Left cardiac atrium (tissue), 4 donors: Measurements from ENCODE around the gene MRPL20. TPM values are rescaled to one million over a fixed set of nuclear protein-coding genes. Genes with fewer than 3 reads are reported as not detected.

ENCODE experiments used
- ATAC-seq, 2 donors: fragments of 200-7000 bp; cut with Tn5 transposase; one replicate each; pipeline ENCODE4 v1.9.1; 2020; ENCODE audit warnings: mild to moderate bottlenecking in 2 of 2, moderate library complexity in 2 of 2
- DNase-seq: peaks from one replicate; pipeline ENCODE4 v3.0.0-alpha.2; 2020
- intact Hi-C, 2 donors: fragments of 100-400 bp; cut with DNase I; formaldehyde crosslinking; loops; one replicate each; pipeline versions ENCODE4 v1.14.1 to v1.15.1; 2022 to 2023
- total RNA-seq, 2 donors: library from RNA; stranded (reverse); fragmentation: NEBNext Ultra II Directional; extraction: Animal tissue kit (Norgen Biotek cat#: 25700); gene quantifications; one replicate each; pipeline ENCODE4 v1.2.1, GENCODE V29; 2021
- donor health status: DM: no; HTN: yes; CAD: no.
- donor health status: DM: no; HTN: yes; CAD: no; lungs with severe emphysema.
- donor health status: DM: yes; HTN: yes; CAD: no.
- donor health status: Dilated cardiomyopathy.

The MRPL20 gene
- total RNA-seq, 2 donors from 2014 or later = 112 to 134 TPM

- no peak for ATAC-seq
- intact Hi-C loops = no loop called here
- DNase-seq = no peak
Measured at GRCh38 chr1:1356796-1357401, 50.2 kb downstream of the MRPL20 start.

- no peak for DNase-seq
- ATAC-seq = no peak
- intact Hi-C loops = no loop called here
Measured at GRCh38 chr1:1356166-1356795, 50.8 kb downstream of the MRPL20 start.

- DNase-seq (no peak), ATAC-seq (no peak)
- intact Hi-C loops = no loop called here
Measured at GRCh38 chr1:1355416-1355815, 51.7 kb downstream of the MRPL20 start.

- DNase-seq (no peak), ATAC-seq (no peak)
- intact Hi-C loops = no loop called here
Measured at GRCh38 chr1:1354271-1355247, 52.5 kb downstream of the MRPL20 start.

GRCh38 chr1:1353389-1354151, 53.5 kb downstream of the MRPL20 start:
- intact Hi-C loops = no loop called here
- no peak for ATAC-seq
- DNase-seq = no peak

- DNase-seq = no peak
- ATAC-seq = no peak
- intact Hi-C loops = no loop called here
Measured at GRCh38 chr1:1352786-1353388, 54.2 kb downstream of the MRPL20 start.

Other genes with a start within 250 kb of the MRPL20 start
- gene TTLL10, start 233.4 kb downstream of the MRPL20 start, total RNA-seq = not detected
- gene TNFRSF18, start 200.7 kb downstream of the MRPL20 start, total RNA-seq = under 1 TPM in 1 of 2 donors, not detected in 1; 0.44 TPM
- 1 to 10 TPM; 1.2 to 1.6 TPM for gene TNFRSF4, start 193.1 kb downstream of the MRPL20 start, total RNA-seq
- gene SDF4, start 175.3 kb downstream of the MRPL20 start, total RNA-seq = 100 to 1,000 TPM; 132 to 173 TPM
- gene B3GALT6, start 175.1 kb downstream of the MRPL20 start, total RNA-seq = 10 to 100 TPM; 11.3 to 16.0 TPM
- gene C1QTNF12, start 160.6 kb downstream of the MRPL20 start, total RNA-seq = 1 to 10 TPM in 1 of 2 donors, not detected in 1; 1.5 TPM
- gene UBE2J2, start 133.4 kb downstream of the MRPL20 start, total RNA-seq = 10 to 100 TPM; 35.9 to 41.5 TPM
- 1 to 10 TPM; 3.5 to 4.1 TPM for gene SCNN1D, start 126.9 kb downstream of the MRPL20 start, total RNA-seq
- gene ACAP3, start 99.4 kb downstream of the MRPL20 start, total RNA-seq = 10 to 100 TPM; 36.2 to 46.7 TPM
- gene PUSL1, start 98.7 kb downstream of the MRPL20 start, total RNA-seq = 10 to 100 TPM; 11.4 to 12.2 TPM
- 10 to 100 TPM; 48.5 to 60.0 TPM for gene INTS11, start 82.6 kb downstream of the MRPL20 start, total RNA-seq
- 10 to 100 TPM; 31.8 to 32.5 TPM for gene CPTP, start 82.5 kb downstream of the MRPL20 start, total RNA-seq
- gene TAS1R3, start 76.0 kb downstream of the MRPL20 start, total RNA-seq = under 1 TPM; 0.44 to 0.65 TPM
- 10 to 100 TPM; 63.5 to 69.2 TPM for gene DVL1, start 57.9 kb downstream of the MRPL20 start, total RNA-seq
- 10 to 100 TPM; 38.3 to 44.3 TPM for gene MXRA8, start 48.7 kb downstream of the MRPL20 start, total RNA-seq
- 100 to 1,000 TPM; 184 to 199 TPM for gene AURKAIP1, start 32.1 kb downstream of the MRPL20 start, total RNA-seq
- 10 to 100 TPM; 56.0 to 89.0 TPM for gene CCNL2, start 8.0 kb downstream of the MRPL20 start, total RNA-seq
- 1 to 10 TPM; 2.2 to 3.0 TPM for gene ANKRD65, start 14.0 kb upstream of the MRPL20 start, total RNA-seq
- gene VWA1, start 28.4 kb upstream of the MRPL20 start, total RNA-seq = 10 to 100 TPM; 24.9 to 66.4 TPM
- 1 to 10 TPM; 1.7 to 2.4 TPM for gene ATAD3C, start 42.4 kb upstream of the MRPL20 start, total RNA-seq
- gene ATAD3B, start 64.5 kb upstream of the MRPL20 start, total RNA-seq = 1 to 10 TPM; 6.9 to 7.3 TPM
- gene ATAD3A, start 104.9 kb upstream of the MRPL20 start, total RNA-seq = 10 to 100 TPM; 14.1 to 24.3 TPM
- 1 to 10 TPM; 4.6 to 5.4 TPM for gene TMEM240, start 133.3 kb upstream of the MRPL20 start, total RNA-seq
- 100 to 1,000 TPM; 107 to 118 TPM for gene SSU72, start 167.6 kb upstream of the MRPL20 start, total RNA-seq
- gene FNDC10, start 192.8 kb upstream of the MRPL20 start, total RNA-seq = 1 to 10 TPM; 1.3 to 2.5 TPM
- 10 to 100 TPM; 56.4 to 58.1 TPM for gene MIB2, start 208.2 kb upstream of the MRPL20 start, total RNA-seq
- 10 to 100 TPM in 1 of 2 donors, 1 to 10 TPM in 1; 9.5 to 11.0 TPM for gene MMP23B, start 224.9 kb upstream of the MRPL20 start, total RNA-seq